HG02623 (cell line): ENCODE measurements around the gene RBM26.
"Not testable (repeated sequence)": the region's sequence is repeated elsewhere in the genome, so short reads cannot be mapped to it uniquely, and the experiment has no call there.

Experiments used
- ATAC-seq: cut with Tn5 transposase; IDR thresholded peaks from one replicate; pipeline ENCODE4 v1.9.1; 2021; ENCODE audit warnings: moderate library complexity; ENCODE audit not compliant: unreplicated experiment

Gene RBM26

DNA sequence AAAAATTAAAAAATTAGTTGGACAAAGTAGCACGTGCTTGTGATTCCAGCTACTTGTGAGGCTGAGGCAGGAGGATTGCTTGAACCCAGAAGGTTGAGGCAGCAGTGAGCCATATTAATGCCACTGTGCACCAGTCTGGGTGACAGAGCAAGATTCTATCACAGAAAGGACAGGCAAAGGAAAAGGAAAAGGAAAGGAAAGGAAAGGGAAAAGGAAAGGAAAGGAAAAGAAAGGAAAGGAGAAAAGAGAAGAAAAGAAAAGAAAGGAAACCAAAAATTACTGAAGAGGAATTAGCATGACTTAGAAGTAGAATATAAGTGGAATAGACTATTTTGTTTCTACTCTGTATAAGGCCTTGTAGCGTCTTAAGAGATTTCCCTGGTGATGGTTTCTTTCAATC, 122.3 kb downstream of the RBM26 start:
- no peak for ATAC-seq

DNA sequence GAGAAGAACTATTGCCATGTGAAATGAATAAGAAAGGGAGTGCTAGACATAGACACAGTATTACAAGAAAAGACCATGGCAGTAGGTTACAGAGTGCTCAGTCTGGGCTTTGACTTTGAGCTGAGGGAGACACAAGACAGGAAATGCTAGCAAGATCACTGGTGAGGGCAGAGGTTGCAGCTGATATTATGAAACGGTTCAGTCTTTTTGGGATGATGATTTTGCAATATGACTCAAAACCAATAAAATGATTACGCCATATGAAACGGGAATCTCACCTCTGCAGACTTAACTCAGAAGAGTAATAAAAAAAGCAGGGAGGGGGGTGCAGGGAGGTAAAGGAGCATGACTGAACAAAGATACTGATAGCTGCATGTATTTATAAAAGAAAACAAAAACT, 123.1 kb downstream of the RBM26 start:
- ATAC-seq = no peak

DNA sequence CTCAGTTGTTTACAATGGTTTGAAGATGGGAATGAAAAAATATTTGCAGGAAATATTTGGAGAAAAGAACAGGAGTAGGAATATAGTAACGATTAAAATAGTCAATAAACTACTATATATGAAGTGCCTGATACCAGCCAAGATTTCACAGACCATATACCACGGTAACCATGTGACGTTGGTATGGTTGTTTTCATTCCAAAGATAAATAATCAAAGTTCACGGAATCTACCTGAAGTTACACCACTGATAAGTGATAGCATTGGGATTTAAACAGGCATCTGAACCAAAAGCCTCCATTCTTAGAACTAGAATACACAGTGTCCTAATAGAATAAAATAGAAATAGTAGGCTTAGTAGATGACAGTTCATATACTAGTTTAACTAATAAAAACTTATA, 123.5 kb downstream of the RBM26 start:
- ATAC-seq = no peak

DNA sequence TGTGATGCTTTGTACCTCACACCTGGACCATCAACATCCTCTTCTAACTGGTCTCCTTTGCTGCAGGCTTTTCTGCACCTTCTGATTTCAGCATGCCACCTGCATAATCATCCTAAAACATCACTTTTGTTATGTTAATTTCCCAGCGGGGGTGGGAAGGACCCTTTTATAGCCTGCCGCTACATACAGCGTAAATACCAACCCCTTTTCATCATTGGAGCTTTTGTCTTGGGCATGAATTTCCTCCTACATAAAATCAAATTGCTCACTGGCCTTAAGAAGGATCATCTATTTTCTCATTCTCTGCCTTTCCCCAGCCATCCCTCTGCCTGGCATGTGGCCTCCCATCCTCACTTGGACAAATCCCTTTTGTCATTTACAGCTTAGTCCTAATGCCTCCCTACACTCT, 124.7 kb downstream of the RBM26 start:
- ATAC-seq = no peak

DNA sequence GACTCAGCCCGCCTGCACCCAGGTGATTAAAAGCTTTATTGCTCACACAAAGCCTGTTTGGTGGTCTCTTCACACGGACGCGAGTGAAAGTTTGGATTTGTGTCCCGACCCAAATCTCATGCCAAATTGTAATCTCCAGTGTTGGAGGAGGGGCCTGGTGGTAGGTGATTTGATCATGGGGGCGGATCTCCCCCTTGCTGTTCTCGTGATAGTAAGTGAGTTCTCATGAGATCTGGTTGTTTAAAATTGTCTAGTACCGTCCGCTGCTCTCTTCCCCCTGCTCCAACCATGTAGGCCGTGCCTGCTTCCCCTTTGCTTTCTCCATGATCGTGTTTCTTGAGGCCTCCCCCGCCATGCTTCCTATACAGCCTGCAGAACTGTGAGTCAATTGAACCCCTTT, 126.3 kb downstream of the RBM26 start:
- ATAC-seq = not testable (repeated sequence)

DNA sequence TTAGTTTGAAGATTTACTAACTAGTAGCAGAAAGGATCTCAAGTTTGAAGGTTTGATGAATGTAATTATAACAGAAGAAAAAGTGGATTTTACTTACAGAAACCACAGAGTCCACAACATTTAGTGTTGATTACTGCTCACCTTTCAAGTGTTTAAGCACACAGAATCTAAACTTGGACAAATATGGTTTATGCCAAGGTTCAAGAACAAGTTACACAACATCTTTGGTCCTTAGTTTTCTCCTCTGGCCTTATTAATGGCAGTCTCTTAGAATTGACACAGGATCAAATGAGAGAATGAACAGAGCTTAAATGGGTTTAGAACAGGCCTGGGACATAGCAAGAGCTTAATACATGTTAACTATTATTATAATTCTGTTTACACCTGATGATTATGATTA, 133.0 kb downstream of the RBM26 start:
- no peak for ATAC-seq

DNA sequence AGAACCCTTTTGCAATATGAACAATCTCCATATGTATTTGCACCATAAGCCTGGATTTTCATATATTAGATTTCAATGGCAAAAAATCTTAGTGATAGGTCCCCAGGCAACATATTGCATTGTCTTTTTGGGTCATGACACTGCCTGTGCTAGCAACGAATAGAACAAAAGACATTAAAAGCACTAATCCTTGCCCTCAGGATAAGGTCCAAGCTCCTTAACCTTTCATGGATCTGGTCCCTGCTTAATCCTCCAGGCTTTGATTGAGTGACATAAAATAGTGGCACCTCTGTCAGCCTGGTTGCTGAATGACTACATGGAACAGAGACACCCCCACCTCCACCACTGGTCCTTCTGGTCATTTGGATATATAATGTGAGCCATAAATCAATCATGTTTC, 134.4 kb downstream of the RBM26 start:
- ATAC-seq = no peak

DNA sequence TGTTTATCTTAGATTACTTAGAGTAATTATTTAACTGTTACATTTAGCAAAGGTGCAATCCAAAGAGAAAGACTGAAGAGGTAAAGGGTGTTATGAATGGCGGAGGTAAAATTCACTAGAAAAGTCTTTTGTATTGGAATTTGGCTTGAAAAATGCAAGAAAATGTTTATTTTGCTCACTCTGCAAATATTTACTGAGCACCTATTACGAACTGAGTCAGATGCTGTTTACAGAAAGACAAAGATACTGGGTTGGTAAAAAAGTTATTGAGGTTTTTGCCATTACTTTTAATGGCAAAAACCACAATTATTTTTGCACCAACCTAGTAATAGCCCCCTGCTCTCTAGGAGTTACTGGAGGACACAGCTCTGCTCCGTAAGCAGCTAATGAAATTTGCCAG, 135.2 kb downstream of the RBM26 start:
- no peak for ATAC-seq
